Measurements from ENCODE around the gene DGLUCY. TPM values are rescaled to one million over a fixed set of nuclear protein-coding genes. Genes with fewer than 3 reads are reported as not detected.

DGLUCY gene
- total and polyA plus RNA-seq, 10 donors = 24.1 to 134 (median 96.7) TPM

DNA sequence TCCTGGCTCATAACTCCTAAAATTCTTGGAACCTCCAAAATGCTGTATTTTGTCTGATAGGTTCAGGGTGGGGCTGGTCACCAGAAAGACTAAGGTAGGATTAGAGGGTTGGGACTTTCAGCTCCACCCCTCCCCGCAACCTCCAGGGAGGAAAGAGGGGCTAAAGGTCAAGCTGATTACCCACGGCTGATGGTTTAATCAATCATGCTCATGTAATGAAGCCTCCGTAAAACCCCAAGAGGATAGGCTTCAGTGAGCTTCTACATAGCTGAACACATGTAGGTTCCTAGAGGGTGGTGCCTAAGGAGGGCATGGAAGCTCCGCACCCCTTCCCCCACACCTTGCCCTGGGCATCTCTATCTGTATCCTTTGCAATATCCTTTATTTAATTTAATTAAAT is 60.0 kb downstream of the DGLUCY start:
- Histone ChIP-seq H3K4me3 (no peak overlapping the region), H3K4me1 (peaks cover 5 to 26% (median 14%) of the 10 kb centered on the region in 6 donors), H3K27me3 (replicated peaks in 1 of 7) (no peaks in the 10 kb centered on the region), H3K9me3 (no peaks in the 10 kb centered on the region), H3K36me3 (peaks cover 0 to 100% (median 67%) of the 10 kb centered on the region in 6 donors), H3K27ac (no peak overlapping the region)
- intact Hi-C loops (cut with DNase I; ENCODE audit: low total_unique reads) = loop anchor here (5.0 kb wide), 1 partner anchor 267 kb away; no protein-coding TSS in a partner anchor
- 75 to 90% (median 79%) methylated on average over 4 of the region's 4 CpGs for WGBS, 5 donors
- no peak for TF ChIP-seq POLR2AphosphoS5 (IDR thresholded peaks at IDR 0.05)
- TF ChIP-seq POLR2A (IDR thresholded peaks at IDR 0.05) = no peak
- TF ChIP-seq, protein P1, sequence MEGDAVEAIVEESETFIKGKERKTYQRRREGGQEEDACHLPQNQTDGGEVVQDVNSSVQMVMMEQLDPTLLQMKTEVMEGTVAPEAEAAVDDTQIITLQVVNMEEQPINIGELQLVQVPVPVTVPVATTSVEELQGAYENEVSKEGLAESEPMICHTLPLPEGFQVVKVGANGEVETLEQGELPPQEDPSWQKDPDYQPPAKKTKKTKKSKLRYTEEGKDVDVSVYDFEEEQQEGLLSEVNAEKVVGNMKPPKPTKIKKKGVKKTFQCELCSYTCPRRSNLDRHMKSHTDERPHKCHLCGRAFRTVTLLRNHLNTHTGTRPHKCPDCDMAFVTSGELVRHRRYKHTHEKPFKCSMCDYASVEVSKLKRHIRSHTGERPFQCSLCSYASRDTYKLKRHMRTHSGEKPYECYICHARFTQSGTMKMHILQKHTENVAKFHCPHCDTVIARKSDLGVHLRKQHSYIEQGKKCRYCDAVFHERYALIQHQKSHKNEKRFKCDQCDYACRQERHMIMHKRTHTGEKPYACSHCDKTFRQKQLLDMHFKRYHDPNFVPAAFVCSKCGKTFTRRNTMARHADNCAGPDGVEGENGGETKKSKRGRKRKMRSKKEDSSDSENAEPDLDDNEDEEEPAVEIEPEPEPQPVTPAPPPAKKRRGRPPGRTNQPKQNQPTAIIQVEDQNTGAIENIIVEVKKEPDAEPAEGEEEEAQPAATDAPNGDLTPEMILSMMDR (IDR thresholded peaks at IDR 0.05 in 8 of 11, conservative IDR thresholded peaks at IDR 0.05 in 3 of 11) = no peak
- DNase-seq = no peak

GRCh38 chr14:91175291-91176201 is 61.7 kb downstream of the DGLUCY start:
- peaks cover 0 to 100% (median 55%) of the 10 kb centered on the region in 6 donors for H3K36me3 ChIP-seq
- intact Hi-C loops (cut with DNase I; ENCODE audit: low total_unique reads) = loop anchor here (2.0 kb wide), 1 partner anchor 111 kb away; no protein-coding TSS in a partner anchor

GRCh38 chr14:91177073-91178034 is 63.5 kb downstream of the DGLUCY start:
- Histone ChIP-seq H3K9me3 (no peaks in the 10 kb centered on the region), H3K27me3 (replicated peaks in 1 of 7) (no peaks in the 10 kb centered on the region), H3K36me3 (peaks cover 0 to 100% (median 59%) of the 10 kb centered on the region in 6 donors), H3K27ac (peak overlapping the region in 7 of 8 donors; percentile 24 to 78 (median 61)), H3K4me1 (peaks cover 5 to 26% (median 14%) of the 10 kb centered on the region in 6 donors), H3K4me3 (no peak overlapping the region)
- intact Hi-C loops (cut with DNase I; ENCODE audit: low total_unique reads) = loop anchor here (2.0 kb wide), 1 partner anchor 109 kb away; no protein-coding TSS in a partner anchor
- DNase-seq = peak; percentile 84
- WGBS, 5 donors = 67 to 74% (median 72%) methylated on average over 15 to 16 of the region's 16 CpGs
- TF ChIP-seq, protein P1 (IDR thresholded peaks at IDR 0.05 in 8 of 11, conservative IDR thresholded peaks at IDR 0.05 in 3 of 11) = peak; percentile 68 to 88 (median 81)
- TF ChIP-seq POLR2AphosphoS5 (IDR thresholded peaks at IDR 0.05) = peak in 2 of 3 donors; percentile 18
- no peak for TF ChIP-seq POLR2A (IDR thresholded peaks at IDR 0.05)

More at GRCh38 chr14:91175291-91176201, 61.7 kb downstream of the DGLUCY start:
- WGBS, 5 donors = 88 to 97% (median 93%) methylated on average over 10 of the region's 10 CpGs
- no peaks in the 10 kb centered on the region for H3K27me3 ChIP-seq (replicated peaks in 1 of 7)
- no peak overlapping the region for H3K4me3 ChIP-seq
- H3K9me3 ChIP-seq = no peaks in the 10 kb centered on the region
- H3K27ac ChIP-seq = no peak overlapping the region
- no peak for DNase-seq
- H3K4me1 ChIP-seq = peaks cover 5 to 26% (median 14%) of the 10 kb centered on the region in 6 donors
- TF ChIP-seq POLR2AphosphoS5 (IDR thresholded peaks at IDR 0.05) (no peak), POLR2A (IDR thresholded peaks at IDR 0.05) (no peak)
- TF ChIP-seq, protein P1 (IDR thresholded peaks at IDR 0.05 in 8 of 11, conservative IDR thresholded peaks at IDR 0.05 in 3 of 11) = no peak

Data from spleen (tissue), 11 donors.